GM06990 (cell line): ENCODE measurements around the gene SNX30.
A peak's percentile ranks its signal among the peaks of the same experiment; 100 is the strongest.

ENCODE experiments used
- DNase-seq: peaks from one replicate; pipeline ENCODE4 v3.0.0-alpha.2; 2011; ENCODE audit not compliant: insufficient read length; ENCODE audit errors: extremely low read depth
- H3K27me3 ChIP-seq: replicated peaks from 2 replicates; pipeline ENCODE4 v1.6.0; 2011; ENCODE audit warnings: low read length; ENCODE audit not compliant: control insufficient read depth, insufficient read depth
- H3K36me3 ChIP-seq: 2 replicates; pipeline ENCODE4 v1.5.1; 2011; ENCODE audit warnings: low read length; ENCODE audit not compliant: control insufficient read depth, insufficient read depth
- H3K4me3 ChIP-seq: replicated peaks from 2 replicates; pipeline ENCODE4 v1.5.1; 2011; ENCODE audit warnings: low read depth, mild to moderate bottlenecking, control low read depth, low read length
- CTCF ChIP-seq: IDR thresholded peaks from 2 replicates; pipeline ENCODE4 v1.5.1; 2011; ENCODE audit warnings: low read length, control low read depth, mild to moderate bottlenecking, inconsistent platforms; ENCODE audit not compliant: insufficient read depth, poor library complexity, severe bottlenecking

Gene SNX30

GRCh38 chr9:112810696-112811490 lies 60.3 kb downstream of the SNX30 start:
- no peaks in the 10 kb centered on the region for H3K36me3 ChIP-seq
- DNase-seq = no peak
- no peak for TF ChIP-seq CTCF
- H3K27me3 ChIP-seq = no peaks in the 10 kb centered on the region
- no peak overlapping the region for H3K4me3 ChIP-seq

- Histone ChIP-seq H3K27me3 (no peaks in the 10 kb centered on the region), H3K36me3 (no peaks in the 10 kb centered on the region), H3K4me3 (no peak overlapping the region)
- DNase-seq = no peak
- TF ChIP-seq CTCF = no peak
Measured at GRCh38 chr9:112811518-112811917, 61.0 kb downstream of the SNX30 start.

GRCh38 chr9:112815868-112816267 lies 65.3 kb downstream of the SNX30 start:
- Histone ChIP-seq H3K27me3 (no peaks in the 10 kb centered on the region), H3K4me3 (no peak overlapping the region), H3K36me3 (no peaks in the 10 kb centered on the region)
- no peak for DNase-seq
- TF ChIP-seq CTCF = no peak

DNA sequence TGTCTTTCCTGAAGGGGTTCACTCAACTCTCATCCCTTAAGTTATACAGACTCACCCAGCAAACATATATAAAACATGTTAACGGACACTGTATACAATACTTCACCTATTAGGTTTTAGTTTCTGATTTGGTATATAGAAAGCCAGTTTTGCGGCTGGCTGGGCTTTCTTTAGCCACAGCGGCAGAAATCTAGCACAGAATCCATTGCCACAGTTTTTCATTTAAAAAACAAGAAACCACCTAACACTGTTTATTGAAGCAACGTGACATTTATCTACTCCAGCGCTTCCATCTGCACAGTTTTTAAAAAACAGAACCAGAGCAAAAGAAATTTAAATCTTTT lies 67.3 kb downstream of the SNX30 start:
- Histone ChIP-seq H3K4me3 (no peak overlapping the region), H3K36me3 (no peaks in the 10 kb centered on the region), H3K27me3 (no peaks in the 10 kb centered on the region)
- no peak for TF ChIP-seq CTCF
- no peak for DNase-seq

- TF ChIP-seq CTCF = peak; percentile 75
- DNase-seq = no peak
- H3K36me3 ChIP-seq = no peaks in the 10 kb centered on the region
- H3K4me3 ChIP-seq = no peak overlapping the region
- no peaks in the 10 kb centered on the region for H3K27me3 ChIP-seq
Measured at GRCh38 chr9:112819635-112820496, 69.3 kb downstream of the SNX30 start.
